B cell (primary cell): ENCODE data around the gene STIM1. TPM values are rescaled to one million over a fixed set of nuclear protein-coding genes. Genes with fewer than 3 reads are reported as not detected.

ENCODE experiments used
- ATAC-seq: fragments of 200-7000 bp; cut with Tn5 transposase; one replicate; pipeline ENCODE4 v1.10.0; 2021; ENCODE audit warnings: low read depth, mild to moderate bottlenecking, moderate number of reproducible peaks, moderate library complexity
- CTCF ChIA-PET: fragments of 350-600 bp; sonication (Branson Sonifier 250); formaldehyde crosslinking; loops from one replicate; lab custom pipeline; 2021; ENCODE audit warnings: antibody characterized with exemption, inconsistent platforms; lab: Charles Lee
- POLR2A ChIA-PET: fragments of 350-600 bp; sonication (Branson Sonifier 250); formaldehyde crosslinking; loops from one replicate; lab custom pipeline; 2021; ENCODE audit warnings: antibody characterized with exemption; lab: Charles Lee
- DNase-seq: peaks from one replicate; pipeline ENCODE4 v3.0.0; 2013
- H2AFZ ChIP-seq: 2 replicates; pipeline ENCODE4 v1.6.1; 2012; ENCODE audit warnings: mild to moderate bottlenecking, low read depth, low read length; ENCODE audit not compliant: insufficient read depth, poor library complexity, severe bottlenecking
- H3K27ac ChIP-seq, 2 donors: 1 replicate in 1 of 2; 2 replicates in 1 of 2; pipeline ENCODE4 v1.5.1; 2012 to 2013; ENCODE audit warnings: low read length in 2 of 2, mild to moderate bottlenecking in 2 of 2, moderate library complexity in 1 of 2
- H3K27me3 ChIP-seq, 4 experiments: fragments of 200-600 bp in 1 of 4; sonication (generic) in 1 of 4; replicated peaks in 1 of 4; 1 replicate in 2 of 4; 2 replicates in 2 of 4; pipeline versions ENCODE4 v1.6.1 to v1.7.0; 2013 to 2016; ENCODE audit warnings: low read length in 3 of 4, mild to moderate bottlenecking in 2 of 4, mixed read lengths in 1 of 4, moderate library complexity in 1 of 4; ENCODE audit not compliant: insufficient read depth in 4 of 4, control insufficient read depth in 3 of 4; ENCODE audit errors: control extremely low read depth in 1 of 4
- H3K36me3 ChIP-seq, 2 experiments: replicated peaks in 1 of 2; 1 replicate in 1 of 2; 2 replicates in 1 of 2; pipeline versions ENCODE4 v1.6.1 to v1.7.1; 2013; ENCODE audit warnings: low read length in 1 of 2; ENCODE audit not compliant: insufficient read depth in 2 of 2, control insufficient read depth in 1 of 2; ENCODE audit errors: control extremely low read depth in 1 of 2, extremely low read depth in 1 of 2
- H3K4me1 ChIP-seq, 2 donors: fragments of 200-600 bp in 1 of 2; sonication (generic) in 1 of 2; 1 replicate in 1 of 2; 2 replicates in 1 of 2; pipeline versions ENCODE4 v1.5.1 to v1.6.1; 2013 to 2017; ENCODE audit warnings: low read length in 2 of 2; ENCODE audit not compliant: control insufficient read depth in 2 of 2, insufficient read depth in 2 of 2
- H3K4me2 ChIP-seq: replicated peaks from 2 replicates; pipeline ENCODE3; 2012; ENCODE audit warnings: mild to moderate bottlenecking, low read depth, low read length; ENCODE audit not compliant: poor library complexity, severe bottlenecking
- H3K4me3 ChIP-seq, 5 experiments: fragments of 200-600 bp in 1 of 5; sonication (generic) in 1 of 5; 1 replicate in 3 of 5; 2 replicates in 2 of 5; pipeline versions ENCODE4 v1.5.1 to v1.7.0; 2011 to 2016; ENCODE audit warnings: low read length in 4 of 5, mild to moderate bottlenecking in 4 of 5, low read depth in 2 of 5, control low read depth in 1 of 5, moderate library complexity in 1 of 5; ENCODE audit not compliant: insufficient read depth in 1 of 5; ENCODE audit errors: control extremely low read depth in 1 of 5, extremely low read depth in 1 of 5
- H3K79me2 ChIP-seq: fragments of 200-600 bp; sonication (generic); one replicate; pipeline ENCODE4 v1.6.0; 2016; ENCODE audit warnings: low read length; ENCODE audit not compliant: control insufficient read depth, insufficient read depth
- H3K9ac ChIP-seq: fragments of 200-600 bp; sonication (generic); 2 replicates; pipeline ENCODE4 v1.6.1; 2017; ENCODE audit warnings: mild to moderate bottlenecking, low read length, moderate library complexity
- H3K9me3 ChIP-seq, 3 donors: one replicate each; pipeline versions ENCODE4 v1.6.1 to v1.7.1; 2013; ENCODE audit warnings: low read length in 2 of 3; ENCODE audit not compliant: control insufficient read depth in 2 of 3, insufficient read depth in 1 of 3; ENCODE audit errors: control extremely low read depth in 1 of 3
- H4K20me1 ChIP-seq: 2 replicates; pipeline ENCODE4 v1.6.0; 2012; ENCODE audit warnings: mild to moderate bottlenecking, low read length; ENCODE audit not compliant: insufficient read depth, control insufficient read depth, poor library complexity, severe bottlenecking
- H3K27ac Mint-ChIP-seq: one replicate; pipeline ENCODE4 v1.8.0; 2021; ENCODE audit warnings: mixed read lengths
- H3K27me3 Mint-ChIP-seq: one replicate; pipeline ENCODE4 v1.8.0; 2021; ENCODE audit warnings: mixed read lengths
- H3K4me1 Mint-ChIP-seq: one replicate; pipeline ENCODE4 v1.8.0; 2021; ENCODE audit warnings: mixed read lengths
- H3K4me3 Mint-ChIP-seq: one replicate; pipeline ENCODE4 v1.8.0; 2021; ENCODE audit warnings: mixed read lengths
- H3K9me3 Mint-ChIP-seq: one replicate; pipeline ENCODE4 v1.8.0; 2022; ENCODE audit warnings: mixed read lengths; ENCODE audit not compliant: insufficient read depth
- EZH2 ChIP-seq: IDR thresholded peaks from 2 replicates; pipeline ENCODE4 v1.6.1; 2012; ENCODE audit warnings: borderline replicate concordance, low read depth, mild to moderate bottlenecking, moderate library complexity, low read length; ENCODE audit not compliant: insufficient read depth, poor library complexity, severe bottlenecking
- WGBS: methylation state at CpG from one replicate; pipeline ENCODE4 v1.1.5; 2013; ENCODE audit warnings: missing lambda C conversion rate; ENCODE audit not compliant: insufficient coverage; 5-methylcytosine and 5-hydroxymethylcytosine counted together
- intact Hi-C: fragments of 100-400 bp; cut with micrococcal nuclease; formaldehyde crosslinking; loops from one replicate; pipeline ENCODE4 v1.10.0; 2022
- polyA plus RNA-seq: library from polyadenylated mRNA; depleted of rRNA; stranded (reverse); fragments of >200 nt; gene quantifications from 2 replicates; pipeline ENCODE4 v1.2.3, GENCODE V29; 2012
- total RNA-seq, 2 donors: library from RNA; stranded (reverse); fragments of 120-200 nt in 1 of 2; gene quantifications; 1 replicate in 1 of 2; 2 replicates in 1 of 2; pipeline versions ENCODE4 v1.2.3 to v1.2.4, GENCODE V29; 2013 to 2022
- TF ChIP-seq, protein P1 (sequence below): fragments of 200-600 bp; IDR thresholded peaks from one replicate; pipeline ENCODE4 v1.8.0; 2022; ENCODE audit warnings: antibody characterized with exemption, mild to moderate bottlenecking

STIM1 gene
- total and polyA plus RNA-seq, 2 donors (not counting 1 experiment from before 2014, with no cell fraction given) = 59.4 to 76.7 TPM

- Histone ChIP-seq H3K79me2 (peaks cover 94% of the 10 kb centered on the region), H3K27ac (no peak overlapping the region), H3K4me2 (no peak overlapping the region), H3K9ac (no peak overlapping the region), H3K36me3 (peaks cover 0 to 2% of the 10 kb centered on the region in 2 experiments), H3K9me3 (no peaks in the 10 kb centered on the region), H4K20me1 (peaks cover 48% of the 10 kb centered on the region), H3K27me3 (no peaks in the 10 kb centered on the region), H2AFZ (no peak overlapping the region), H3K4me3 (no peak overlapping the region), H3K4me1 (peaks cover 25 to 30% of the 10 kb centered on the region in 2 donors)
- no peak for DNase-seq
- H3K4me3 Mint-ChIP-seq = no peak overlapping the region
- H3K9me3 Mint-ChIP-seq = no peaks in the 10 kb centered on the region
- intact Hi-C loops = no loop called here
- ATAC-seq = no peak
- H3K27ac Mint-ChIP-seq = no peak overlapping the region
- ChIA-PET CTCF (interaction anchor here (1.6 kb wide), 1 partner anchor 17 kb away, joined by 3 read pairs; no protein-coding TSS in a partner anchor), POLR2A (no interaction called here)
- no peaks in the 10 kb centered on the region for H3K27me3 Mint-ChIP-seq
- no CpG with 5 or more reads among the region's 4 CpGs for WGBS
- H3K4me1 Mint-ChIP-seq = peaks cover 61% of the 10 kb centered on the region
- no peak for TF ChIP-seq EZH2
- TF ChIP-seq, protein P1, sequence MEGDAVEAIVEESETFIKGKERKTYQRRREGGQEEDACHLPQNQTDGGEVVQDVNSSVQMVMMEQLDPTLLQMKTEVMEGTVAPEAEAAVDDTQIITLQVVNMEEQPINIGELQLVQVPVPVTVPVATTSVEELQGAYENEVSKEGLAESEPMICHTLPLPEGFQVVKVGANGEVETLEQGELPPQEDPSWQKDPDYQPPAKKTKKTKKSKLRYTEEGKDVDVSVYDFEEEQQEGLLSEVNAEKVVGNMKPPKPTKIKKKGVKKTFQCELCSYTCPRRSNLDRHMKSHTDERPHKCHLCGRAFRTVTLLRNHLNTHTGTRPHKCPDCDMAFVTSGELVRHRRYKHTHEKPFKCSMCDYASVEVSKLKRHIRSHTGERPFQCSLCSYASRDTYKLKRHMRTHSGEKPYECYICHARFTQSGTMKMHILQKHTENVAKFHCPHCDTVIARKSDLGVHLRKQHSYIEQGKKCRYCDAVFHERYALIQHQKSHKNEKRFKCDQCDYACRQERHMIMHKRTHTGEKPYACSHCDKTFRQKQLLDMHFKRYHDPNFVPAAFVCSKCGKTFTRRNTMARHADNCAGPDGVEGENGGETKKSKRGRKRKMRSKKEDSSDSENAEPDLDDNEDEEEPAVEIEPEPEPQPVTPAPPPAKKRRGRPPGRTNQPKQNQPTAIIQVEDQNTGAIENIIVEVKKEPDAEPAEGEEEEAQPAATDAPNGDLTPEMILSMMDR = no peak
Observed at GRCh38 chr11:3956748-3957147, 101.3 kb downstream of the STIM1 start.

- CTCF ChIA-PET = interaction anchor here (1.0 to 4.8 kb wide), 4 partner anchors 16 to 107 kb away, joined by 3 to 46 read pairs (median 19); partner anchors contain the start of gene STIM1
- H3K4me3 Mint-ChIP-seq = no peak overlapping the region
- intact Hi-C loops = no loop called here
- no peak overlapping the region for H2AFZ ChIP-seq
- DNase-seq = no peak
- no peaks in the 10 kb centered on the region for H3K9me3 ChIP-seq
- no peaks in the 10 kb centered on the region for H3K27me3 Mint-ChIP-seq
- WGBS = 50% methylated on average over 1 of the region's 3 CpGs
- no peaks in the 10 kb centered on the region for H3K9me3 Mint-ChIP-seq
- H3K79me2 ChIP-seq = peaks cover 94% of the 10 kb centered on the region
- no peak for ATAC-seq
- peaks cover 0 to 2% of the 10 kb centered on the region in 2 experiments for H3K36me3 ChIP-seq
- H3K27me3 ChIP-seq = no peaks in the 10 kb centered on the region
- H3K4me1 Mint-ChIP-seq = peaks cover 61% of the 10 kb centered on the region
- H3K4me1 ChIP-seq = peaks cover 24 to 30% of the 10 kb centered on the region in 2 donors
- peaks cover 55% of the 10 kb centered on the region for H4K20me1 ChIP-seq
- POLR2A ChIA-PET = interaction anchor here (1.3 kb wide), 1 partner anchor 67 kb away, joined by 4 read pairs; no protein-coding TSS in a partner anchor
- TF ChIP-seq EZH2 = no peak
- TF ChIP-seq, protein P1 = no peak
- no peak overlapping the region for H3K27ac Mint-ChIP-seq
- H3K9ac ChIP-seq = no peak overlapping the region
- no peak overlapping the region for H3K4me2 ChIP-seq
- H3K27ac ChIP-seq = no peak overlapping the region
- H3K4me3 ChIP-seq = no peak overlapping the region
Observed at GRCh38 chr11:3957437-3957836, 102.0 kb downstream of the STIM1 start.
